Left ventricle myocardium inferior (tissue), 1 donor: ENCODE results near the gene NFASC. TPM values are rescaled to one million over a fixed set of nuclear protein-coding genes. Genes with fewer than 3 reads are reported as not detected.

Experiments used
- DNase-seq: peaks from one replicate; pipeline ENCODE4 v3.0.0-alpha.2; 2020
- H3K27ac ChIP-seq: fragments of 200-600 bp; replicated peaks from 2 replicates; pipeline ENCODE4 v1.8.0; 2021
- H3K27me3 ChIP-seq: fragments of 200-600 bp; 2 replicates; pipeline ENCODE4 v1.8.0; 2021; ENCODE audit warnings: low read depth
- H3K36me3 ChIP-seq: fragments of 200-600 bp; 2 replicates; pipeline ENCODE4 v1.8.0; 2021
- H3K4me1 ChIP-seq: fragments of 200-600 bp; 2 replicates; pipeline ENCODE4 v1.8.0; 2021
- H3K4me3 ChIP-seq: fragments of 200-600 bp; 2 replicates; pipeline ENCODE4 v1.8.0; 2021; ENCODE audit warnings: mild to moderate bottlenecking, moderate library complexity
- H3K9me3 ChIP-seq: fragments of 200-600 bp; replicated peaks from 2 replicates; pipeline ENCODE4 v1.8.0; 2021
- intact Hi-C: fragments of 100-400 bp; cut with micrococcal nuclease; formaldehyde crosslinking; loops from one replicate; pipeline ENCODE4 v1.11.0; 2022
- total RNA-seq: library from RNA; stranded (reverse); fragmentation: NEBNext Ultra II Directional; extraction: Animal tissue kit (Norgen Biotek cat#: 25700); gene quantifications from one replicate; pipeline ENCODE4 v1.2.1, GENCODE V29; 2021
- TF ChIP-seq, protein P1 (sequence below): fragments of 200-600 bp; IDR thresholded peaks from 2 replicates; pipeline ENCODE4 v1.8.0; 2021; ENCODE audit warnings: antibody characterized with exemption, mild to moderate bottlenecking, borderline replicate concordance
- donor health status: DM: no; HTN: yes; CAD: no; lungs with severe emphysema.

NFASC gene
- total RNA-seq, 1 donor from 2014 or later, result 8.2 TPM

- no peak overlapping the region for H3K27ac ChIP-seq
- peaks cover 41% of the 10 kb centered on the region for H3K27me3 ChIP-seq
- TF ChIP-seq, protein P1, sequence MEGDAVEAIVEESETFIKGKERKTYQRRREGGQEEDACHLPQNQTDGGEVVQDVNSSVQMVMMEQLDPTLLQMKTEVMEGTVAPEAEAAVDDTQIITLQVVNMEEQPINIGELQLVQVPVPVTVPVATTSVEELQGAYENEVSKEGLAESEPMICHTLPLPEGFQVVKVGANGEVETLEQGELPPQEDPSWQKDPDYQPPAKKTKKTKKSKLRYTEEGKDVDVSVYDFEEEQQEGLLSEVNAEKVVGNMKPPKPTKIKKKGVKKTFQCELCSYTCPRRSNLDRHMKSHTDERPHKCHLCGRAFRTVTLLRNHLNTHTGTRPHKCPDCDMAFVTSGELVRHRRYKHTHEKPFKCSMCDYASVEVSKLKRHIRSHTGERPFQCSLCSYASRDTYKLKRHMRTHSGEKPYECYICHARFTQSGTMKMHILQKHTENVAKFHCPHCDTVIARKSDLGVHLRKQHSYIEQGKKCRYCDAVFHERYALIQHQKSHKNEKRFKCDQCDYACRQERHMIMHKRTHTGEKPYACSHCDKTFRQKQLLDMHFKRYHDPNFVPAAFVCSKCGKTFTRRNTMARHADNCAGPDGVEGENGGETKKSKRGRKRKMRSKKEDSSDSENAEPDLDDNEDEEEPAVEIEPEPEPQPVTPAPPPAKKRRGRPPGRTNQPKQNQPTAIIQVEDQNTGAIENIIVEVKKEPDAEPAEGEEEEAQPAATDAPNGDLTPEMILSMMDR, result no peak
Observed at GRCh38 chr1:204992998-204993314, 122.3 kb downstream of the NFASC start.

GRCh38 chr1:204994086-204994862 lies 123.6 kb downstream of the NFASC start:
- peaks cover 26% of the 10 kb centered on the region for H3K4me1 ChIP-seq
- no peak for DNase-seq
- H3K27ac ChIP-seq, result peak overlapping the region; percentile 41
- no peaks in the 10 kb centered on the region for H3K9me3 ChIP-seq
- TF ChIP-seq, protein P1, result no peak
- H3K36me3 ChIP-seq, result no peaks in the 10 kb centered on the region
- intact Hi-C loops, result no loop called here
- no peak overlapping the region for H3K4me3 ChIP-seq
- peaks cover 41% of the 10 kb centered on the region for H3K27me3 ChIP-seq

More at GRCh38 chr1:204992998-204993314, 122.3 kb downstream of the NFASC start:
- H3K4me1 ChIP-seq, result peaks cover 19% of the 10 kb centered on the region
- no peak for DNase-seq
- intact Hi-C loops, result no loop called here
- H3K9me3 ChIP-seq, result no peaks in the 10 kb centered on the region
- H3K4me3 ChIP-seq, result no peak overlapping the region
- no peaks in the 10 kb centered on the region for H3K36me3 ChIP-seq

GRCh38 chr1:204996981-204997380 lies 126.3 kb downstream of the NFASC start:
- H3K4me1 ChIP-seq, result peaks cover 26% of the 10 kb centered on the region
- H3K4me3 ChIP-seq, result no peak overlapping the region
- TF ChIP-seq, protein P1, result no peak
- peaks cover 30% of the 10 kb centered on the region for H3K27me3 ChIP-seq
- no peak for DNase-seq
- no peaks in the 10 kb centered on the region for H3K9me3 ChIP-seq
- H3K27ac ChIP-seq, result peak overlapping the region; percentile 60
- H3K36me3 ChIP-seq, result no peaks in the 10 kb centered on the region
- intact Hi-C loops, result no loop called here

DNA sequence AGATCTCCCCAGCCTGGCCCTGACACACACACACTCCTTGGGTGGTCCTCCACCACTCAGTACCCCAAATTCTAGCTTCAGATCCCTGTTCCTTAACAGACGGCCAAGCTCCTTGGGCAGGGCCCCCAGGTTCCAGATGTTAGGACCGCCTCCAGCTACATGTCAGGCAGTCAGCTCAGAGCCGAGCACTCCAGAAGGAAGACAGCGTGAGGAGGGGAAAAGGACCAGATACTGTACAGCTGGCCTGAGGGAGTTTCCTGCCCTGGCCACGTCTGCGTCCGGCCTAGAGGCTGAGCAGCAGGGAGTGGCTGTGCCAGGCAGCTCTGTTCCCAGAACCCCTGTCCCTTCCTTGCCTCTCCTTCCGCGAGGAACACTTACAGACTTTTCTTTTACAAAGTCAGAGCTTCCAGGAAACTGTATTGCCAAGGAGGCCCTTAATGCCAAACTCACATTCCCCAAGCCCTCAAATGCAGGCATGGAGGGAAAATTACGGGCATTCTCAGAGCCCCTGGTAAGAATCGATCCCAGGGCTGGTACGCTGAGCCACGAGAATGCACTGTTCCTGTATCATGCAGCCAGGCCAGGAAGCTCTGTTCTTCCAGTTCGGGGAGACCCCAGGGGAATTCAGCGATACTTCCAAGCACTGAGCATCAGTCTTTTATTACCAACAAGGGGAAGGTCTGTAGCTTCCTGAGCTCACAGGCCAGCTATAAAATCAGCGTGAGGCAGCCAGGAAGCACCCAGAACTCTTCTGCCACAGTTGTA lies 127.1 kb downstream of the NFASC start:
- DNase-seq, result no peak

GRCh38 chr1:205001162-205001561 lies 130.5 kb downstream of the NFASC start:
- intact Hi-C loops, result no loop called here
- Histone ChIP-seq H3K4me3 (no peak overlapping the region), H3K27ac (no peak overlapping the region), H3K9me3 (no peaks in the 10 kb centered on the region), H3K27me3 (peaks cover 49% of the 10 kb centered on the region), H3K36me3 (no peaks in the 10 kb centered on the region), H3K4me1 (peaks cover 23% of the 10 kb centered on the region)
- no peak for DNase-seq
- TF ChIP-seq, protein P1, result no peak

More for the DNA sequence above, 127.1 kb downstream of the NFASC start:
- Histone ChIP-seq H3K36me3 (no peaks in the 10 kb centered on the region), H3K9me3 (no peaks in the 10 kb centered on the region), H3K4me1 (peaks cover 26% of the 10 kb centered on the region), H3K27me3 (peaks cover 33% of the 10 kb centered on the region), H3K4me3 (no peak overlapping the region), H3K27ac (peak overlapping the region; percentile 60)
- TF ChIP-seq, protein P1, result no peak
- intact Hi-C loops, result no loop called here
